Astrocyte (in vitro differentiated cells and primary cell): ENCODE data around the gene KSR2.

ENCODE experiments used
- CTCF ChIP-seq: IDR thresholded peaks from 2 replicates; pipeline ENCODE4 v1.5.1; 2011; ENCODE audit warnings: low read depth, mild to moderate bottlenecking, inconsistent platforms, low read length, moderate library complexity; ENCODE audit not compliant: insufficient read depth
- EZH2 ChIP-seq: IDR thresholded peaks from 2 replicates; pipeline ENCODE4 v1.6.1; 2012; ENCODE audit warnings: mild to moderate bottlenecking, low read length, inconsistent platforms; ENCODE audit not compliant: insufficient read depth

GRCh38 chr12:117513353-117513752 is 455.4 kb downstream of the KSR2 start:
- TF ChIP-seq EZH2 (no peak), CTCF (no peak)
